ENCODE data around the gene DNAH14. TPM values are rescaled to one million over a fixed set of nuclear protein-coding genes. Genes with fewer than 3 reads are reported as not detected.
"Not testable (repeated sequence)": the region's sequence is repeated elsewhere in the genome, so short reads cannot be mapped to it uniquely, and the experiment has no call there.

The DNAH14 gene
- total and polyA plus RNA-seq, 8 donors, result 7.9 to 27.6 (median 17.5) TPM

- H3K4me3 ChIP-seq, result no peak overlapping the region
- DNase-seq (no peak), ATAC-seq (no peak), FAIRE-seq (no peak)
- no peaks in the 10 kb centered on the region for H3K27me3 ChIP-seq
- TF ChIP-seq CTCF (IDR thresholded peaks at IDR 0.05), result no peak
- intact Hi-C loops (cut with DNase I), result no loop called here
- no peak overlapping the region for H3K27ac ChIP-seq
- H3K9me3 ChIP-seq, result no peaks in the 10 kb centered on the region
- no peaks in the 10 kb centered on the region for H3K36me3 ChIP-seq
- no peaks in the 10 kb centered on the region for H3K4me1 ChIP-seq
These were observed 351.1 kb downstream of the DNAH14 start for GRCh38 chr1:225280563-225280962.

- no peaks in the 10 kb centered on the region for H3K36me3 ChIP-seq
- H3K4me3 ChIP-seq, result no peak overlapping the region
- FAIRE-seq (no peak), DNase-seq (no peak), ATAC-seq (no peak)
- H3K27me3 ChIP-seq, result no peaks in the 10 kb centered on the region
- intact Hi-C loops (cut with DNase I), result no loop called here
- no peaks in the 10 kb centered on the region for H3K9me3 ChIP-seq
- peaks cover 0 to 7% (median 0%) of the 10 kb centered on the region in 3 donors for H3K4me1 ChIP-seq
- no peak overlapping the region for H3K27ac ChIP-seq
- TF ChIP-seq CTCF (IDR thresholded peaks at IDR 0.05), result no peak
- 51 to 53% methylated on average over 1 of the region's 1 CpG for WGBS, 2 donors
These were observed 360.8 kb downstream of the DNAH14 start for GRCh38 chr1:225290244-225290643.

GRCh38 chr1:225299624-225300023 is 370.1 kb downstream of the DNAH14 start:
- Histone ChIP-seq H3K4me1 (no peaks in the 10 kb centered on the region), H3K9me3 (no peaks in the 10 kb centered on the region), H3K36me3 (no peaks in the 10 kb centered on the region), H3K27ac (no peak overlapping the region), H3K4me3 (no peak overlapping the region), H3K27me3 (no peaks in the 10 kb centered on the region)
- DNase-seq, result no peak
- TF ChIP-seq CTCF (IDR thresholded peaks at IDR 0.05), result no peak
- no peak for FAIRE-seq
- WGBS, 2 donors, result 80 to 92% methylated on average over 2 of the region's 2 CpGs
- ATAC-seq, result no peak
- intact Hi-C loops (cut with DNase I), result no loop called here

- H3K9me3 ChIP-seq, result no peaks in the 10 kb centered on the region
- no peaks in the 10 kb centered on the region for H3K36me3 ChIP-seq
- no peak overlapping the region for H3K27ac ChIP-seq
- no peak for TF ChIP-seq CTCF (IDR thresholded peaks at IDR 0.05)
- DNase-seq (no peak), ATAC-seq (no peak), FAIRE-seq (no peak)
- H3K27me3 ChIP-seq, result no peaks in the 10 kb centered on the region
- intact Hi-C loops (cut with DNase I), result no loop called here
- no peaks in the 10 kb centered on the region for H3K4me1 ChIP-seq
- 67 to 79% methylated on average over 1 of the region's 1 CpG for WGBS, 2 donors
- no peak overlapping the region for H3K4me3 ChIP-seq
These were observed 370.9 kb downstream of the DNAH14 start for GRCh38 chr1:225300381-225300780.

- intact Hi-C loops (cut with DNase I), result no loop called here
- no peak for DNase-seq
- no peaks in the 10 kb centered on the region for H3K4me1 ChIP-seq
- H3K27me3 ChIP-seq, result no peaks in the 10 kb centered on the region
- no peak for ATAC-seq
- H3K36me3 ChIP-seq, result no peaks in the 10 kb centered on the region
- no peak for TF ChIP-seq CTCF (IDR thresholded peaks at IDR 0.05)
- H3K27ac ChIP-seq, result no peak overlapping the region
- H3K9me3 ChIP-seq, result no peaks in the 10 kb centered on the region
- no peak overlapping the region for H3K4me3 ChIP-seq
- WGBS, 2 donors, result 94 to 95% methylated on average over 5 of the region's 5 CpGs
- FAIRE-seq, result no peak
These were observed 375.5 kb downstream of the DNAH14 start for GRCh38 chr1:225304996-225305395.

GRCh38 chr1:225310544-225310943 is 381.1 kb downstream of the DNAH14 start:
- not testable (repeated sequence) for H3K9me3 ChIP-seq, DNase-seq, FAIRE-seq, H3K4me3 ChIP-seq, H3K36me3 ChIP-seq, H3K4me1 ChIP-seq, ATAC-seq, H3K27ac ChIP-seq, H3K27me3 ChIP-seq
- intact Hi-C loops (cut with DNase I), result loop anchor here in 1 of 3 donors (10.0 kb wide), 1 partner anchor 134 kb away; no protein-coding TSS in a partner anchor
- WGBS, 2 donors, result 92 to 94% methylated on average over 3 of the region's 3 CpGs

Data from pancreas (tissue), 10 donors.